Measurements from ENCODE around the gene GAS2L2. TPM values are rescaled to one million over a fixed set of nuclear protein-coding genes. Genes with fewer than 3 reads are reported as not detected.

Gene GAS2L2
- total RNA-seq, 2 experiments from 2014 or later: 0.27 to 0.34 TPM

- Mint-ChIP-seq H3K4me1 (ENCODE audit: low read depth) (peaks cover 25% of the 10 kb centered on the region), H3K27ac (no peak overlapping the region), H3K9me3 (no peaks in the 10 kb centered on the region), H3K27me3 (peaks cover 20% of the 10 kb centered on the region), H3K4me3 (no peak overlapping the region), H3K36me3 (ENCODE audit: low read depth) (no peaks in the 10 kb centered on the region)
- ChIA-PET POLR2A (interaction anchor here (1.5 to 7.0 kb wide), 2 partner anchors 12 to 16 kb away, joined by 4 to 50 read pairs; partner anchors contain the start of gene TAF15), CTCF (interaction anchor here (1.3 to 9.6 kb wide), 3 partner anchors 12 to 30 kb away, joined by 6 to 104 read pairs (median 6); partner anchors contain the start of gene TAF15)
- intact Hi-C loops (cut with micrococcal nuclease): no loop called here
- TF ChIP-seq, protein P1, sequence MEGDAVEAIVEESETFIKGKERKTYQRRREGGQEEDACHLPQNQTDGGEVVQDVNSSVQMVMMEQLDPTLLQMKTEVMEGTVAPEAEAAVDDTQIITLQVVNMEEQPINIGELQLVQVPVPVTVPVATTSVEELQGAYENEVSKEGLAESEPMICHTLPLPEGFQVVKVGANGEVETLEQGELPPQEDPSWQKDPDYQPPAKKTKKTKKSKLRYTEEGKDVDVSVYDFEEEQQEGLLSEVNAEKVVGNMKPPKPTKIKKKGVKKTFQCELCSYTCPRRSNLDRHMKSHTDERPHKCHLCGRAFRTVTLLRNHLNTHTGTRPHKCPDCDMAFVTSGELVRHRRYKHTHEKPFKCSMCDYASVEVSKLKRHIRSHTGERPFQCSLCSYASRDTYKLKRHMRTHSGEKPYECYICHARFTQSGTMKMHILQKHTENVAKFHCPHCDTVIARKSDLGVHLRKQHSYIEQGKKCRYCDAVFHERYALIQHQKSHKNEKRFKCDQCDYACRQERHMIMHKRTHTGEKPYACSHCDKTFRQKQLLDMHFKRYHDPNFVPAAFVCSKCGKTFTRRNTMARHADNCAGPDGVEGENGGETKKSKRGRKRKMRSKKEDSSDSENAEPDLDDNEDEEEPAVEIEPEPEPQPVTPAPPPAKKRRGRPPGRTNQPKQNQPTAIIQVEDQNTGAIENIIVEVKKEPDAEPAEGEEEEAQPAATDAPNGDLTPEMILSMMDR (IDR thresholded peaks at IDR 0.05): no peak
- ATAC-seq: no peak
- DNase-seq: no peak
Measured at GRCh38 chr17:35793257-35793656, 40.2 kb upstream of the GAS2L2 start.

DNA sequence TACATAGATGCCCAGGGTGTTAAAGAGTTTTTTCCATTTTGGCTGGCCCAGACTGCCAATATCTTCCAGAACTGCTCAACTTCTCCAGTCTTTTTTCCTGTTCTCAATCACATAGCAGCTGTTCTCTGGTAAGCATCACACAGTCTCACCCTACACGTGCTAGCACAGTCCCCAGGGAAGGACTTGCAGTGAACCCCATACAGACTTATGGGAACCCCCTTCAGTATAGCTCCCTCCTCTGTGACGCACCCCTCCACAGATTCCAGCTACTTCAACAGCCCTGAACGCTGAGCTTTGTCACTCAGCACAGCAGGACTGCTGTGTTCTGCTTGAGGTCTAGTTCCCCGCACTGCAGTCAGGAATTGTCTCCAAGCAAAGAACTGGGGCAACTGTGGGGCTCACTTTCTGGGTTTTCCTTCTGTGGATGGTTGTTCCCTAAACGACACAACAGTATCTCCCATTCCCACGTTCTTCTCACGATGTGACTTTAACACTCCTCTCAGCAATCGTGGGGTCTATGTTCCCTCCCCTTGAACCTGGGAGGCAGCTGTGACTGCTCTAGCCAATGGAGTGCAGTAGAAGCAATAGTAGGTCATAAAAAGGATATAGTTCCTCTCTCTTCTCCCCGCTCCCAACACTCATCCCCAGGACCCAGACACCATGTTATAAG is 38.8 kb upstream of the GAS2L2 start:
- DNase-seq (no peak), ATAC-seq (no peak)
- peaks cover 26% of the 10 kb centered on the region for H3K4me1 Mint-ChIP-seq (ENCODE audit: low read depth)
- intact Hi-C loops (cut with micrococcal nuclease): no loop called here
- ChIA-PET POLR2A (interaction anchor here (0.6 to 7.0 kb wide), 2 partner anchors 18 to 28 kb away, joined by 3 to 50 read pairs; partner anchors contain the start of gene TAF15), CTCF (interaction anchor here (0.6 to 9.6 kb wide), 6 partner anchors 13 to 29 kb away, joined by 3 to 104 read pairs (median 4); partner anchors contain the start of gene TAF15)
- H3K27me3 Mint-ChIP-seq: peaks cover 16% of the 10 kb centered on the region
- no peaks in the 10 kb centered on the region for H3K36me3 Mint-ChIP-seq (ENCODE audit: low read depth)
- no peak overlapping the region for H3K27ac Mint-ChIP-seq
- H3K4me3 Mint-ChIP-seq: no peak overlapping the region
- TF ChIP-seq, protein P1 (IDR thresholded peaks at IDR 0.05): no peak
- no peaks in the 10 kb centered on the region for H3K9me3 Mint-ChIP-seq

DNA sequence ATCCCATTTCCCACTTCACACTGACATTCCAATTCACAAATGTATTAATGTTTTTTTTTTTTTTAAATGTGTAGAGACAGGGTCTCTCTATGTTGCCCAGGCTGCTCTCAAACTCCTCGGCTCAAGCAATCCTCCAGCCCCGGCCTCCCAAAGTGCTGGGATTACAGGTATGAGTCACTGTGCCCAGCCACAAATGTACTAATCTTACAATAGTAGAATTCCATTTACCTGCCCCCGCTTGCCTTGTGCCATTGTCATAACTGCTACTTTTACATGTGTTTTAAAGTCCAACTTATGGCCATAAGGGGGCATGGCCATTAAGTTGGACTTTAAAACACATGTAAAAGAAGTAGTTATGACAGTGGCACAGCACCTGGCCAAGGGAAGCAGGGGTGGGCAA is 37.8 kb upstream of the GAS2L2 start:
- Mint-ChIP-seq H3K27me3 (peaks cover 11% of the 10 kb centered on the region), H3K9me3 (no peaks in the 10 kb centered on the region), H3K4me3 (no peak overlapping the region), H3K36me3 (ENCODE audit: low read depth) (no peaks in the 10 kb centered on the region), H3K4me1 (ENCODE audit: low read depth) (peaks cover 20% of the 10 kb centered on the region), H3K27ac (no peak overlapping the region)
- CTCF ChIA-PET: interaction anchor here (0.9 kb wide), 1 partner anchor 14 kb away, joined by 3 read pairs; no protein-coding TSS in a partner anchor
- DNase-seq: no peak
- intact Hi-C loops (cut with micrococcal nuclease): no loop called here
- TF ChIP-seq, protein P1 (IDR thresholded peaks at IDR 0.05): no peak
- POLR2A ChIA-PET: no interaction called here
- no peak for ATAC-seq

GRCh38 chr17:35788477-35789368 is 35.7 kb upstream of the GAS2L2 start:
- TF ChIP-seq, protein P1 (IDR thresholded peaks at IDR 0.05): no peak
- Mint-ChIP-seq H3K4me3 (no peak overlapping the region), H3K4me1 (ENCODE audit: low read depth) (peaks cover 12% of the 10 kb centered on the region), H3K27ac (no peak overlapping the region), H3K27me3 (peaks cover 5% of the 10 kb centered on the region), H3K36me3 (ENCODE audit: low read depth) (no peaks in the 10 kb centered on the region), H3K9me3 (no peaks in the 10 kb centered on the region)
- peak; percentile 58 for ATAC-seq
- CTCF ChIA-PET: interaction anchor here (1.1 to 3.1 kb wide), 6 partner anchors 16 to 40 kb away, joined by 3 to 24 read pairs (median 8); partner anchors contain the start of gene TAF15
- intact Hi-C loops (cut with micrococcal nuclease): no loop called here
- DNase-seq: no peak
- POLR2A ChIA-PET: interaction anchor here (0.7 to 1.9 kb wide), 3 partner anchors 9 to 22 kb away, joined by 3 to 8 read pairs (median 4); partner anchors contain the start of gene TAF15

Measured in activated CD8-positive, alpha-beta T cell treated with anti-CD3 and anti-CD28 coated beads for 36 hours (primary cell).